HG03159 (cell line): ENCODE data around the gene MAPK11.

Experiments
- ATAC-seq: cut with Tn5 transposase; IDR thresholded peaks from one replicate; pipeline ENCODE4 v1.9.1; 2021; ENCODE audit warnings: mild to moderate bottlenecking, moderate library complexity; ENCODE audit not compliant: unreplicated experiment

The MAPK11 gene

DNA sequence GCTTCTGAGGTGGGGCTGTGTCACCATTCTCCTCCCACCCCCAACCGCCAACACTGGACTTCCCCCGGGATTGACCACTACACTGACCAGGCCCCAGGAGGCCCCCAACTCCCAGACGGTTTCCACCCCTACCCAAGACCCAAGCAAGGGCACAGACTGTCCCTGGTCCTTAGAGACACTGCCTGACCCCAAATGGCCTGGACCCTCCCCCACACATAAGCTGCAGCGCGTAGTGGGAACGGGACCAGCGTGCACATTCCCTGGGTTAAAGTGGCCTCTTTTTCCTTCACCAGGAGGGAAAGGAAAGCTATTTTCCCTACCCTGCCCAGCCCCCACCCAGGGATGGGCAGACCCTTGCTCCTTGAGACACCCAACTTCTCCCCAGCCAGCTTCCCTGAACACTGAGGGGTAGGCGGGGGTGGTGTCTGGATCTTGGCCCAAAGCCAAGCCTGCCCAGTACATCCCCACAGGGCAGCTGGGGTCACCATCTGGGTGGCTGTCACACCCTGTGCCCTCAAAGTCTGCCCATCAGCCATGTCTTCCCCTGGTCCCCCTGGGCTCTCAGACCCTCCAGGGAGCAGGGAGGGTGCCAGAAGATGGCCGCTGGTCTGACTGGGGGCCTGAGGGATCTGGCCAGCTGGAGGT lies 7.1 kb downstream of the MAPK11 start:
- ATAC-seq = no peak

DNA sequence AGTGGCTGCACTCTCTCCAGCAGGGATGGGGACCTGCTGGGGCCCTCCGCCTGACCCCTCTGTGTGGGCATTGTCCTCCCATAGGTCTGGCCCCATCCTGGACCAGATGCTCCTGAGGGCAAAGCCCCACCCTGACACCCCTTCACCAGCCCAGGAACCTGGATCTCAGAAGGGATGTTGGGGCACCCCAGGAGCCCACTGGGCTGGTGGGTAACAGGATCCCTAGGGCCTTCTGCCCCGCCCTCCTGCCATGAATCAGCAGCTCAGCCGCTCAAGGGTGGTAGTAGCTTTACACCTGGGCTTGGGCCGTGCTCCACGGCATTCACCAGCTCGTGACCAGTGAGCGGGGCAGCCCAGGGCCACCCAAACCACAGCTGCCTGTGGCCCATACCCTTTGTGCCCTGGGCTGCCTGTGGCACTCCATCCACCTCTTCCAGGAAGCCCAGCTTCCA lies 7.7 kb downstream of the MAPK11 start:
- no peak for ATAC-seq

DNA sequence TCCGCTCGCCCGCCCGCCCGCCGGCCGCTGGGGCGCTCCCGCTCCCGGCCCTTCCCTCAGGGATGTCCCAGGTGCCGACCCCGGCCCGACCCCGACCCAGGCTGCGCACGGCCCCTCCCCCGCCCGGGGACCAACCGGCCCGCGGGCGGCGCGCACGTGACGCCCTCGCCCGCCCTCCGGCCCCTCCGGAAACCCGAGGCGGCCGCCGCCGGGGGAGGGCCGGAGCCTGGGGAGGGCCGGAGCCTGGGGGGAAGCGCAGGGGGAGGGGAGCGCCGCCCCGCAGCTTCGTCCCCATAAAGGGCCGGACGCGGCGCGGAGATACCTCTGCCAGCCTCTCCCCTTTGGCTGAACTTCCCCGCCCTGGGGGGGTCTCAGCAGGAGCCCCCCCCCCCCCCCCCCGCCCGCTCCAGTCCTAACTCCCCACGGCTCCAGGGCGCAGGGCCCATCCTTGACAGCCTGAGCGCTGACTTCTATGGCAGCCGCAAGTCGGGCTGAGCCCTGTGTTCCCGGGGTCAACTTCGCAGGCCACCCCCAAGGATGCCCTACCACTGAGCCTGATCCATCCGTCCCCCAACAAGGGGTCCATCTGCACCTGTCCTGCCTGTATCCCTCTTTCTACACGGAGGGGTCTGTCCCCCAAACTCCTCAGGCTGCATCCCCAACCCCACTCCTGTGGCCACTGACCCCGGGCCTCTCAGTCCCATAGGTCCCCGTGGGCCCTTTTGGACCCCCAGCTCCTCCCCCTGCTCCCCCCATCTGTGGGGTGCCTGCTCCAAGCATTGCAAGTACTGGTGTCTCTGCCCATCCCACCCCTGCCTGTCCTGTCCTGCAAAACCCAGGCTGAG lies 8.3 kb downstream of the MAPK11 start, which contains the start of gene MAPK12:
MAPK12 (minus strand) TSS at position 69 of the 845 bp plus-strand sequence. CDS start 174 bp downstream, outside the sequence.
- ATAC-seq = no peak

DNA sequence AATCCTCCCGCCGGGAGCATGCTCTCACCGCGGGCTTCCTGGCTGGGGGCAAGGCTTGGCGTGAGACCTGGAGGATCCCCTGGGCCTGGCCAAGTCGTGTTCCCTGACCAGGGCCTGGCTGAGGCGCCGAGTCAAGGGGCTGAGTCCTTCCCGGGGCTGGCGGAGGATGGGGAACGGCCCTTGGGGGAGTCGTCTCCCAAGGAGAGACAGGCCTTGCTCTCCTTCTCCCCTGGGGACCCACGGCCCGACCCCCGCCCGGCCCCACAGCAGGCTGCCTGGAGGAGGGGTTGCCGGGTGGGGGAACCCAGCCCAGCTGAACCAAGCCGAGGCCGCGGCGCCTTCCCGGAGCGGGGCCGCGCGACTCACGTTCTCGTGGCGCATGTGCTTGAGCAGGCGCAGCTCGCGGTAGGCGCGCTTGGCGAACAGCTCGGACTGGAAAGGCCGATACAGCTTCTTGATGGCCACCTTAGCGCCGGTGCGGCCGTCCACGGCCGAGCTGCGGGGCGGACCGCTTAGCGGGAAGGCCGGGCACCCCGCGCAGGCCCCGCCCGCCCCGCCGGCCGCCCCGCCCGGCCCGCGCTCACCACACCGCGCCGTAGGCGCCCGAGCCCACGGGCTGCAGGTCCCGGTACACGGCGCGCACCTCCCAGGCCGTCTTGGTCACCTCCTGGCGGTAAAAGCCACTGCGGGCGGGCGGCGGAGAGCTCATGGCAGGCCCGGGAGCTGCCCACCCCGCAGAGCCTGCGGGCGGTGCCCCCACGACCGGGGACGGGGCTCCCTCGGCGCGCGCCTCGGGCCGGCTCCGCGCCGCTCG lies 9.2 kb downstream of the MAPK11 start:
- ATAC-seq = no peak

DNA sequence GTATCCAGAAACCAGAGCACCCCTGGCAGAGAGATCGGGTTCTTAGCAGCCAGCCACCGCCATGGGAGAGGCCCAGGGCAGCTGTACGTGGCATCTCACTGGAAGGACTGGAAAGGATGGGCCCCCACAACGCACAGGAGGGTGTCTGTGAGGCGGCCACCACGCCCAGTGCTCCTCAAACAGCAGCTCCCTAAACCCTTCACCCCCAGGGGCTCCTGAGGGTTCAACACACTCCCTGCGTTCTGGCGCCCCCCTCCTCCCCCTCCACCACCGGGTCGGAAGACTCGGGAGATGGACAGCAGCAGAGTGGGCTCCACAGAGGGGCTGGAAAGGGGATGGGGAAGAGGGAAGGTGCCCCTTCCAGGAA lies 9.8 kb downstream of the MAPK11 start:
- ATAC-seq = no peak

DNA sequence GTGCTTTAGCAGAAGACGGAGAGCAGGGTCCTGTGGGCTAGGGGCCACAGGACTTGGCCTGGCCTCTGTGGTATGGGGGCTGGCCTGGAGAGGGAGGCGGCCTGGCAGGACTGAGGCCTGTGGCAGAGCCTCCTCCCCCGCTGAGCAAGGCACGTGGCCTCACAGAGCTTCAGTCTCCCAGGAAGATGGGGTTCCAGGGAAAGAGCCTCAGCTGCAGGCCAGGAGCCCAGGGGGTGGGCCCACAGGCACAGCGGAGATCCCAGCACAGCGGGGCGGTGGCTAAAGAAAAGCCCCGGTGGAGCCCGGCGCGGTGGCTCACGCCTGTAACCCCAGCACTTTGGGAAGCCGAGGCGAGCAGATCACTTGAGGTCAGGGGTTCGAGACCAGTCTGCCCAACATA lies 10.9 kb downstream of the MAPK11 start:
- ATAC-seq = no peak

DNA sequence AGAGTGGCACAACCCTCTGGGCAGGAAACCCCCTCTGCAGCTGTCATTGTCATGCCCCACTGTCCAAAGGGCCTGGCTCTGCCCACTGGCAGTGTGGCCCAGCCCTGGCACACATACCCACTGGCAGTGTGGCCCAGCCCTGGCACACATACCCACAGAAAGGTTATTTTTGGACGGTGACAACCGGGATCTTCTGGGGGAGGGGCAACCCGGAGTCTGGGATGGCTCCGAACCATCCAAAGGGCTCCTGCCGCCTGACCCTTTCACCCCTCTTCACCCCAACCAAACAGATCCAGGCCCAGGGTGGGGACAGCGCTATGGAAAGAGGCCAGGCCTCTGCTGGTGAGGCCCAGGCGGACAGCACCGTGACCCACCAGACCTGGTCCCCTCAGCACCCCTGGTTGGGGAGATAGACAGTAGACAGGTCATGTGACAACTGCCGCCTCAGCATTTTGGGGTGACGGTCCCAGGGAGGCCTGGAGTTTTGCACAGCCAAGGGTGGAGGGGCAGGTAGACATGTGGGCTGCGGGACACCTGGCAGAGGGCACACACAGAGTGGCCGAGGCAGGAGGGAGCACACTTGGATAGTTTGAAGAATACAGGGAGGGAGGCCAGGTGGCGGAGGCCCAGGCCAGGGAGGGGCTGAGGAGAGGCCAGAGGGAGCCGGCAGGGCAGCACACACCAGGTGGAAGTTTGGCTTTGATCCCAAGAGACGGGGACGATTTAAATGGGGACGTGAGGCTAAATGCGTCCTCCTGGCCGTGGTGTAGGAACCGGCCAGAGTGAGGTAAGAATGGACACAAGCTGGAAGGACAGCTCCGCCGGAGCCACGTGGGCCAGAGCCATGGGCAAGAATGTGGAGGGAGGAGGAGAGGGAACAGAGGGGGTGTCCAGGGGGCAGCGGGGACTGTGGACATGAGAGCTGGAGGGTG lies 11.6 kb downstream of the MAPK11 start:
- ATAC-seq = no peak

DNA sequence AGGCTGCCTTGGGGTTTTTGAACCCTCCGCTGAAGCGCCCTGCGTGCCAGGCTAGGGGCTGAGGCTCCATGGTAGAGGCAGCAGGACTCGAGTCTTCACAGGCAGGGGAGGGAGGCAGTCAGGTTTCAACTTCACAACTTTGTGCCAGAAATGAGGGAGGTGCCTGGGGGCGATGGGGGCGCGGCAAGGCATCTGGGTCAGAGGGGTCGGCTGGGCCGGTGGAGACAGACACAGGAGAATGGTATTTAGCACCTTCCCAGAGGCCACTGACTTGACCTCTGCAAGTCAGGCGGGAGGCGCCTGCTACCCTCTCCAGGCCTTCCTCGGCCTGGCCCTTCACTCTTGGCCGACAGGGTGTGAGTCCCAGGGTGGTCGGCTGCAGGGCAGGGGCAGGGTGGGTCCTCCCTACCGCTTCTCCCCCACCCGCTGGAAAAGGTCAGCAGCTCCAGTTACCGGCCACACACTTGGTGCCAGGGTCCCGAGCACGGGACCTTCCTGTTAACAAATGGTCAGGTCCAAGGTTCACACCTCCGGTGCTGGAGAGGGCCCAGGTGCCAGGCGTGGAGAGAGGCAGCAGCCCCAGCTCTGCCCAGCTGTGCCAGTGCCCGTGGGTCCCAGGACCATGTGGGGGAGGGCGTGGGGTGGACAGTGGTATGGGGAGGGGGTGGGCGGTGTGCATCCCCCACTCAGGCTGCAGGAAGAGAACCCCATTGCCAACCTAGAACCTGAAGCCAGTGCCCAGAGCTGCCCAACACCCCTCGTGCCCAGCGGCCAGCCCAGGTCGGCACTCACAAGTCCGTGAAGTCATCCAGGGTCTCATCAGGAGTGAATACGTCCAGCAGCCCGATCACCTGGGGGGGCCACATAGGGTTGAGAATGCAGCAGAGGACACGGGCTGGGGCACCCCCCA lies 12.5 kb downstream of the MAPK11 start:
- ATAC-seq = no peak

DNA sequence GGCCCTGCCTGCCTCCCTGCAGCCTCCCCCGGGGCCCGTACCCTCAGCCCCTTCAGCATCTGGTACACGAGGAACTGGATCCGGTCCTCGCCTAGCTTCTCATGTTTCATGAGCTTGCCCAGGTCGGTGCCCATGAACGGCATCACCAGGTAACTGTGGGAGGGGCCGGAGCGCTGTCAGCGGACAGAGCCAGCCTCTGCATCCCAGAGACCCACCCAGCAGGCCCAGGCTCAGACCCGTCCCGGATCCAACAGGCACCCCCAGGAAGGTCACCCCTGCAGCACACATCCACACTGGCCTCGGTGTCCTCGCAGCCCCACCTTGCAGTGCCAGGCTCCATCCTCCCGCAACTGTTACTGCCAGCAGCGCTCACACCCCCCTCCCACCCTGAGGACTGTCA lies 13.1 kb downstream of the MAPK11 start:
- ATAC-seq = no peak

DNA sequence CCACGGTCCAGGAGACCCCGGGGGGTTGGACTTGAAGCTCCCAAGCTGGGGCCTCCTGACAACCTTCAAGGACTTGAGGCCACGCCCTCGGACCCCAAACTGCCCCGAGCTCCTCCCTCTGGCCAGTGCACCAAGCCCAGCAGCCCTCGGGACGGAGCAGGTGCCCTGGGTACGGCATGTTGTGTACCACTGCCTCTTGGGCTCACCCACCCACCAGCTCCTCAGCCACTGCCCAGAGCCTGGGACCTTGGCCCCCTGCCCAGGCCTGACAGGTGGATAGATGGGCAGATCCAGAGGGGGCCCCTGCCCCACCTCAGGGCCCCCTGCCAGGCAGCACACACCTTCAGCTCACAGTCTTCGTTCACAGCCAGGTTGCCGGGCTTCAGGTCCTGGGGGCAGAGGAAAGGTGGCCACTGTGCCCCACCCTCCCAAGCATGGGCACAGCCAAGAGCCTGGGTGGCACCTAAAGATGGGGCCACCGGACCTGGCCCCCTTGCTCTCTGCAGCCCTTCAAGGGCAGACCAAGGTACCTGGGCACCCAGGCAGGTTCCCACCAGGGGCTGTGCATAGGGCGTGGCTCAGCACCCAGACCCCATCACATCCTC lies 13.8 kb downstream of the MAPK11 start:
- no peak for ATAC-seq

DNA sequence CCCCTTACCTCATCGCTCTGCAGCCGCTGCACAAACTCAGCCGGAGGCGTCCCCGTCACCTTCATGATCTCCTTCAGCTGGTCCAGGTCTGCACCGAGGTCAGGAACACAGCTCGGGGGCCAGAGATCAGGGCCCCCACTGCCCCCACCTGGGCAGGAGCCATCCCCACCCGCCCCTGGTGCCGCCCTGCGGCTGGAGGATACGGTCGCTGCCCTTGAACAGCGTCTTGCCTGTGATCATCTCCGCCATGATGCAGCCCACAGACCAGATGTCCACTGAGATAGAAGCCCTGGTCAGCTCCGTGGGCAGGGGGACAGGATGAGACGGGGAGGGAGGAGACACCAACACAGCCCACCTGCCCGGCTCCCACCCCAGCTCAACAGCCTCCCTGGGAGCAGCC lies 14.6 kb downstream of the MAPK11 start:
- no peak for ATAC-seq

DNA sequence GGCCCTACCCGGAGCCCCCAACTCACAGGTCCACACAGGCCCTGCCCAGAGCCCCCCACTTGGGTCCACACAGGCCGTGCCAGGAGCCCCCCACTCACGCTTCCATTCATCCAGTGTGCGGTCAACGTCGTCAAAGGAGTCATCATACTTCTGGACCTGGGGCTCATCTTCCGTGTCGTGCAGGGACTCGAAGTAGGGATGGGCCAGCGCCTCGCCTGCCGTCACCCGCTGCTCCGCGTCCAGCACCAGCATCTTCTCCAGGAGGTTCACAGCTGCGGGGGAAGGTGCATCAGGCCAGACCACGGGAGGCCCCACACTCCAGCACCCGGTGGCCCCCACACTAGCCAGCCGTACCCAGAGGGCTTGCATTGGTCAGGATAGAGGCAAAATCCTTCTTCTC lies 15.1 kb downstream of the MAPK11 start:
- no peak for ATAC-seq

DNA sequence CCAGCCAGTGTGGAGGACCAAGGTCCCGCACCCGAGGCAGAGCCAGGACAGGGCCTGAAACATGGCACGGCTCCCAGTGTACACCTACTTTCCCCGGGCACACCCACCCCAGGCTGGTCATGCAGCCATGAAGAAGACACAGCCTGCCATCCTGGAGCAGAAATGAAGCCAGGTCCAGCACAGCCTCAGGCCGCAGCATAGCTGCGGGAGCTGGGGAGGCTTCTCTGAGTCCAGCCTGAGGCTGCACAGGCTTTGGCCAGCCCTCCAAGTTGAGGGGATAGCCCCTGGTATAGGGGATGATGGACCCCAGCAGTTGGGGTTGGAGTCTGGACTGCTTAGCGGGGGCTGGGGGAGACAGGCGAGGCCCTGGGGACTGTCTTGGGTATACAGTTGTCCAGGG lies 16.2 kb downstream of the MAPK11 start:
- no peak for ATAC-seq

DNA sequence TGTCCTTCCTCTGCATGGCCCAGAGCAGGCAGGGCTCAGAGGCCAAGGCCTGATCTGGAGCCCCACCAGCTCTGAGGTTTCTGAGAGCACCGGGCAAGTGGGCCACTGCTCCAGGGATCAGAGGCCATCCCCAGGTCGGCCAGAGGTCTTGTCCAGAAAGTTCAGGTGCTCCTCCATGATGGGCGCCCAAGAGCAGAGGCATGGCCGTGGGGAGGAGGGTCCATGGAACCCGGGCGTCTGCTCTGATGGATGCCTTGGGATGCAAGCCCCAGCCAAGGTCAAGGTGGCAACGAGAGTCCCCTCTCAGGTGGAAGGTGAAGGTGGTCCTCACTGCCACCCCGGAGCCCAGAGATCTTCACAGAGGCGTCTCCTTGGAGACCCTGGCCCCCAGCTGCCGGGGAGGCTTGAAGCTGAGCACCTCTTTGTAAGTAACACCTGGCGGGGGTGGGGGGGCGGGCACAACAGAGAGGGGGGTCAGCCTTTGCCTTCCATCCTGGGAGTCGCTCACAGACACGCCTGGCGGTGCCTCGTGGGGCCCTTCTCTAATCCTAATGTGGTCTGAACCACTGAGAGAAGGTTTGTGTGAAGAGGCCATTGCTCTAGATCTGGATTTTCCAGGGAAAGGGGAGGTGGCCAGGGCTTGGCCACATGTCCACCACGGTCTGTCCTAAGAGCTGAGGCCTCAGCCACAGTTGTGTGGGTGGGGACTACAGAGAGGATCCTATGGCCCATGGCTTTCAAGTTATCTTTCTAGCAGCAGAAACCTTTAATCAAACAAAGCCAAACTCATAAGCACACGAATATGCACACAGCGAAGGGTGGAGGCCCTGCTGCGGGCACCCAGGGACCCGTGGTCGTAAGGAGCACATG lies 16.9 kb downstream of the MAPK11 start:
- ATAC-seq = no peak

DNA sequence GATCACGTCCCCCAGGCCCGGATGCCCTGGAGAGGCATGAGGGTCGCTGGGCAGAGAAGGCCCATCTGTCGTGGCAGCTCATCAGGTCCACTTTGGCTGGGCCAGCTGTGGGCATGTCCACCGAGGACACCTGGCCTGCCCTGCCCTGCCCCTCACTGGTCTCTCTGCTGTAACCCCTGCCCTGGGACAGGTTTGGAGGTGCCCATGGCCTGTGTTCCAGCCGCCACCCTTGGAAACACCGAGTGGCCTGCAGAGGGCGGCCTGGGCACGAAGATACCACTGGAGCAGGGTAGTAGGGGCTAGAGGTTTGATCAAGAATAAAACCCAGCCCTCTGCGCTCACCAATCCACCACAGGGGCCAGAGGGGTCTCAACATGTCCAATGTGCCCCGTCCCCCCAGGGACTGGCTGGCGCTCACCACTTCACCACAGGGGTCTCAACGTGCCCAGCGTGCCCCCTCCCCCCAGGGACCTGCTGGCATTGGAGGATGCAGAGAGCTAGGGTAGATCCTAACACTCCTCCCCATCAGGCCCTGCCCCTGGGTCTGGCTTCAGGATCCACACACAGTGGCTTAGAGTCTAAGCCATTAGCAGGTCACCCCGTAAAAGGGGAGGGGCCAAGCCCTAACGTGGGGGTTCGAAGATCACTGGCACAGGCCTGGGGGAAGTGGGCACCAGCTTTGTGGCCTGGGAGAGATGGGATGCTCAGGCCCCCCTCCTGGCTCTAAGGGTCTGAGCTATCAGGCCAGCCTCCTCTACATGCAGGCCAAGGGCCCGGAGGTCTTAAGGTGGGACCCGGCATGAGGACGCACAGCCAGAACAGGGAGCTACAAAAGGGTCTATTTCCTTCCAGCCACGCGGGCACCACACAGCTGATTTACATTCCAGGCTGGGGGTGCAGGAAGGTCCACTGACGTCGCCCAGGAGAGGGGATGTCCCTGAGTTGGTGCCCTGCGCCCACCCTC lies 17.8 kb downstream of the MAPK11 start:
- ATAC-seq = no peak

DNA sequence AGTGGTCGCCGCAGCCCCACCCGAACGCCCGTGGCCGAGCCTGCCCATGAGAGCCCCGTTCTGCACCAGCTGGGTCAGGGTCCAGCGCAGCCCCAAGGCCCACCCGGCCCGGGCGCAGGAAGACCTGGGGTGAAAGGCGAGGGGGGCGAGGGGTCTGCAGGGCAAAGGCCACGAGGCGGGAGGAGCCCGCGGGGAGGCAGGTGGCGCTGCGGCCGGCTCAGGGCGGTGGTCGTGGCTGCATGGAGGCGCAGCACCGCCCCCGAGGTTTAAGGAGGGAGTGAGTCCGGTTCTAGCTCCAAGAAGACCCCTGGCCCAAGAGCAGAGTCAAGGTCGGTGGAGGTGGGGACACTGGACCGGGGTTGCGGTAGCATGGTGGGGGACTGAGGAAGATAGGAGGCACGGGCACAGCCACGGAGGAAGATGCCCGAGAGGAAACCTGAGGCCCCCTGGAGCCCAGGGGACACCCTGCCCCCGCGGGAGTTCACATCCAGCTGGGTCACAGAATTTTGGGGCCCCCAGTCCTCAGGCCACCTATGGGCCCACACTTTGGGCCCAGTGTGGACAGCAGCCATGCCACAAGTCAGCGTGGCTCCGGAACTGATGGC lies 18.6 kb downstream of the MAPK11 start:
- no peak for ATAC-seq
